GM12878 (cell line): Measurements from ENCODE around the gene TRIM17. TPM values are rescaled to one million over a fixed set of nuclear protein-coding genes. Genes with fewer than 3 reads are reported as not detected.

ENCODE experiments used
- BCLAF1 ChIP-seq: fragments of 450-650 bp; IDR thresholded peaks from 2 replicates; pipeline ENCODE4 v1.6.1; 2017; ENCODE audit warnings: antibody characterized with exemption, mild to moderate bottlenecking, moderate library complexity
- CEBPZ ChIP-seq: fragments of 150-350 bp; IDR thresholded peaks from 2 replicates; pipeline ENCODE4 v1.6.1; 2016; ENCODE audit warnings: low read depth, low read length
- CTCF ChIP-seq, 3 experiments: IDR thresholded peaks in 2 of 3; conservative IDR thresholded peaks in 1 of 3; 2 replicates each; pipeline ENCODE4 v1.5.1; 2011; ENCODE audit warnings: low read depth in 3 of 3, low read length in 3 of 3, mild to moderate bottlenecking in 3 of 3, control low read depth in 2 of 3, moderate library complexity in 2 of 3, inconsistent platforms in 1 of 3, mixed read lengths in 1 of 3; ENCODE audit not compliant: control insufficient read depth in 2 of 3, insufficient read depth in 1 of 3; ENCODE audit errors: extremely low read depth in 1 of 3
- EED ChIP-seq: sonication (generic); IDR thresholded peaks from 2 replicates; pipeline ENCODE4 v1.6.1; 2016; ENCODE audit warnings: antibody characterized with exemption, low read depth
- HDAC6 ChIP-seq: fragments of 200-600 bp; sonication (generic); IDR thresholded peaks from one replicate; pipeline ENCODE4 v1.8.0; 2017; ENCODE audit warnings: antibody characterized with exemption; ENCODE audit not compliant: unreplicated experiment
- SIX5 ChIP-seq: IDR thresholded peaks from 2 replicates; pipeline ENCODE4 v1.6.1; 2011; ENCODE audit warnings: mild to moderate bottlenecking, low read depth, low read length, moderate library complexity; ENCODE audit not compliant: severe bottlenecking
- YBX1 ChIP-seq: fragments of 450-650 bp; IDR thresholded peaks from 2 replicates; pipeline ENCODE4 v1.6.1; 2016; ENCODE audit warnings: antibody characterized with exemption
- YY1 ChIP-seq: IDR thresholded peaks from 2 replicates; pipeline ENCODE4 v1.6.1; 2011; ENCODE audit warnings: low read depth, mild to moderate bottlenecking, low read length
- ZBED1 ChIP-seq: IDR thresholded peaks from 2 replicates; pipeline ENCODE4 v1.6.1; 2016; ENCODE audit warnings: borderline replicate concordance
- ZBTB33 ChIP-seq: fragments of 450-650 bp; IDR thresholded peaks from 2 replicates; pipeline ENCODE4 v1.6.1; 2017; ENCODE audit warnings: mild to moderate bottlenecking
- polyA plus RNA-seq, 11 experiments: library from polyadenylated mRNA; depleted of rRNA in 4 of 11; unstranded in 6 of 11; stranded (reverse) in 5 of 11; fragments of >200 nt; fragmentation: Nextera tagmentation in 4 of 11; fragmentation: Illumina TruSeq in 1 of 11; extraction: Ambion mirVana in 4 of 11; extraction: Trizol in 1 of 11; gene quantifications; 1 replicate in 1 of 11; 2 replicates in 10 of 11; pipeline versions ENCODE4 v1.2.1 to v1.2.3, GENCODE V29; 2011 to 2016; ENCODE audit warnings: inconsistent platforms in 2 of 11, missing spikeins in 2 of 11, low read depth in 1 of 11
- total RNA-seq, 4 experiments: library from RNA; depleted of rRNA in 3 of 4; stranded (reverse); fragments of >200 nt in 3 of 4; fragmentation: Illumina TruSeq in 1 of 4; extraction: Trizol in 1 of 4; gene quantifications; 2 replicates each; pipeline versions ENCODE4 v1.2.1 to v1.2.3, GENCODE V29; 2013 to 2021

Gene TRIM17
- total and polyA plus RNA-seq, 10 of the 15 experiments (the other 5 are each of a cell fraction or from before 2014, with no cell fraction given): 0.16 to 0.32 TPM; not detected in 8

- TF ChIP-seq BCLAF1: no peak
- TF ChIP-seq YBX1: no peak
- TF ChIP-seq HDAC6: peak; percentile 30
- 0 out of 2 replicates have a peak, but pooled peaks have one; percentile 21 for TF ChIP-seq EED
- no peak for TF ChIP-seq ZBTB33
- TF ChIP-seq YY1: 0 out of 2 replicates have a peak, but pooled peaks have one; percentile 4
- peak in 2 of 3 experiments; percentile 18 to 24; a peak in 2 of 6 replicates for TF ChIP-seq CTCF (IDR thresholded peaks at IDR 0.05 in 2 of 3, conservative IDR thresholded peaks at IDR 0.05 in 1 of 3; ENCODE audit: control insufficient read depth in 2 of 3, extremely low read depth in 1 of 3, insufficient read depth in 1 of 3, low read depth in 3 of 3, low read length in 3 of 3)
- no peak for TF ChIP-seq SIX5
- no peak for TF ChIP-seq CEBPZ
- TF ChIP-seq ZBED1: no peak
These were observed 47.1 kb upstream of the TRIM17 start (continued) for GRCh38 chr1:228463559-228464455.
